PC-3 (cell line): ENCODE results near the gene FURIN. TPM values are rescaled to one million over a fixed set of nuclear protein-coding genes. Genes with fewer than 3 reads are reported as not detected.
A peak's percentile ranks its signal among the peaks of the same experiment; 100 is the strongest.
"Not testable (repeated sequence)": the region's sequence is repeated elsewhere in the genome, so short reads cannot be mapped to it uniquely, and the experiment has no call there.

Source experiments
- ATAC-seq: fragments of 200-7000 bp; cut with Tn5 transposase; 2 replicates; pipeline ENCODE4 v1.9.1; 2020; ENCODE audit warnings: mild to moderate bottlenecking, moderate library complexity
- BruUV-seq: library from RNA; stranded (reverse); fragments of 400-500 nt; replicated peaks from 2 replicates; lab custom pipeline; 2021; lab: Mats Ljungman, UMichigan
- CTCF ChIA-PET: fragments of 300-600 bp; sonication (Branson Sonifier 250); formaldehyde crosslinking; loops from one replicate; lab custom pipeline; 2022; ENCODE audit warnings: antibody characterized with exemption; lab: Charles Lee
- POLR2A ChIA-PET: fragments of 300-600 bp; sonication (Branson Sonifier 250); formaldehyde crosslinking; loops from one replicate; lab custom pipeline; 2022; ENCODE audit warnings: antibody characterized with exemption; ENCODE audit not compliant: unreplicated experiment; lab: Charles Lee
- DNase-seq: peaks from one replicate; pipeline ENCODE4 v3.0.0-alpha.2; 2015
- H2AFZ ChIP-seq: fragments of 300-600 bp; sonication (generic); 2 replicates; pipeline ENCODE4 v1.6.0; 2016; ENCODE audit warnings: antibody characterized with exemption, low read length
- H3F3A ChIP-seq: fragments of 300-600 bp; sonication (generic); one replicate; pipeline ENCODE4 v1.6.0; 2017; ENCODE audit warnings: antibody characterized with exemption, low read length, control low read depth, mild to moderate bottlenecking; ENCODE audit not compliant: unreplicated experiment
- H3K27ac ChIP-seq: fragments of 300-600 bp; sonication (generic); 2 replicates; pipeline ENCODE4 v1.5.1; 2016; ENCODE audit warnings: mild to moderate bottlenecking, low read length
- H3K27me3 ChIP-seq: fragments of 300-600 bp; sonication (generic); 2 replicates; pipeline ENCODE4 v1.6.1; 2016; ENCODE audit warnings: low read length, mixed read lengths
- H3K36me3 ChIP-seq: fragments of 300-600 bp; sonication (generic); 2 replicates; pipeline ENCODE4 v1.6.1; 2016; ENCODE audit warnings: low read depth, mixed run types, low read length, mixed read lengths
- H3K4me1 ChIP-seq: fragments of 300-600 bp; sonication (generic); 2 replicates; pipeline ENCODE4 v1.5.1; 2016; ENCODE audit warnings: low read length; ENCODE audit not compliant: insufficient read depth
- H3K4me2 ChIP-seq: fragments of 300-600 bp; sonication (generic); 2 replicates; pipeline ENCODE4 v1.6.0; 2016; ENCODE audit warnings: low read length
- H3K4me3 ChIP-seq: fragments of 300-600 bp; sonication (generic); 2 replicates; pipeline ENCODE4 v1.5.1; 2016; ENCODE audit warnings: mild to moderate bottlenecking, low read length, mixed read lengths
- H3K79me2 ChIP-seq: fragments of 300-600 bp; sonication (generic); 2 replicates; pipeline ENCODE4 v1.6.1; 2017; ENCODE audit warnings: low read length, mixed read lengths
- H3K9ac ChIP-seq: fragments of 300-600 bp; sonication (generic); 2 replicates; pipeline ENCODE4 v1.6.0; 2016; ENCODE audit warnings: mild to moderate bottlenecking, low read length
- H3K9me2 ChIP-seq: fragments of 300-600 bp; sonication (generic); replicated peaks from 2 replicates; pipeline ENCODE4 v1.6.1; 2016; ENCODE audit warnings: mixed run types, low read length, mixed read lengths
- H3K9me3 ChIP-seq: fragments of 300-600 bp; sonication (generic); 2 replicates; pipeline ENCODE4 v1.6.1; 2016; ENCODE audit warnings: low read length, mixed read lengths
- H4K20me1 ChIP-seq: fragments of 300-600 bp; sonication (generic); 2 replicates; pipeline ENCODE4 v1.6.1; 2016; ENCODE audit warnings: low read length, mixed read lengths
- CTCF ChIP-seq: fragments of 300-600 bp; sonication (generic); conservative IDR thresholded peaks from 2 replicates; pipeline ENCODE4 v1.5.1; 2017; ENCODE audit warnings: antibody characterized with exemption, low read depth, mild to moderate bottlenecking, low read length
- EZH2 ChIP-seq: fragments of 300-600 bp; sonication (generic); IDR thresholded peaks from one replicate; pipeline ENCODE4 v1.6.1; 2017; ENCODE audit warnings: antibody characterized with exemption, mild to moderate bottlenecking, low read length; ENCODE audit not compliant: unreplicated experiment
- EZH2phosphoT487 ChIP-seq: fragments of 300-600 bp; sonication (generic); IDR thresholded peaks from 2 replicates; pipeline ENCODE4 v1.6.1; 2018; ENCODE audit warnings: mild to moderate bottlenecking, antibody characterized with exemption, low read length, borderline replicate concordance
- intact Hi-C: fragments of 100-400 bp; cut with micrococcal nuclease; formaldehyde crosslinking; loops from 2 replicates; pipeline ENCODE4 v1.9.0; 2023
- total RNA-seq: library from RNA; depleted of rRNA; stranded (reverse); fragments of >200 nt; gene quantifications from 2 replicates; pipeline ENCODE4 v1.2.3, GENCODE V29; 2014

The FURIN gene
- total RNA-seq, 1 experiment from 2014 or later = 39.1 TPM

- CTCF ChIA-PET = no interaction called here
- no peak for ATAC-seq
- no TSS peak for BruUV-seq
Observed at GRCh38 chr15:90840954-90841353, 27.4 kb upstream of the FURIN start.

GRCh38 chr15:90844696-90845095, 23.7 kb upstream of the FURIN start:
- no peaks in the 10 kb centered on the region for H3K36me3 ChIP-seq
- peak overlapping the region; percentile 43; the same call in 1 of the 2 replicates for H3K4me2 ChIP-seq
- intact Hi-C loops = no loop called here
- H3F3A ChIP-seq = no peaks in the 10 kb centered on the region
- H3K27ac ChIP-seq = 0 out of 2 replicates have a peak overlapping the region, but pooled peaks have one; percentile 26
- H3K4me3 ChIP-seq = no peak overlapping the region
- DNase-seq (no peak), ATAC-seq (no peak)
- H2AFZ ChIP-seq = no peak overlapping the region
- BruUV-seq = no TSS peak
- no peaks in the 10 kb centered on the region for H3K9me3 ChIP-seq
- POLR2A ChIA-PET = no interaction called here
- H3K27me3 ChIP-seq = no peaks in the 10 kb centered on the region
- H3K79me2 ChIP-seq = no peaks in the 10 kb centered on the region
- peaks cover 11% of the 10 kb centered on the region for H3K4me1 ChIP-seq
- H4K20me1 ChIP-seq = no peaks in the 10 kb centered on the region
- CTCF ChIA-PET = no interaction called here
- no peak overlapping the region for H3K9ac ChIP-seq
- no peak for TF ChIP-seq EZH2phosphoT487
- TF ChIP-seq EZH2 = no peak
- H3K9me2 ChIP-seq = no peaks in the 10 kb centered on the region

More at GRCh38 chr15:90840954-90841353, 27.4 kb upstream of the FURIN start:
- H4K20me1 ChIP-seq = no peaks in the 10 kb centered on the region
- TF ChIP-seq CTCF (no peak), EZH2 (no peak), EZH2phosphoT487 (no peak)
- no peak overlapping the region for H2AFZ ChIP-seq
- no peak overlapping the region for H3K4me2 ChIP-seq
- H3K9me3 ChIP-seq = no peaks in the 10 kb centered on the region
- POLR2A ChIA-PET = no interaction called here
- H3K4me3 ChIP-seq = no peak overlapping the region
- no peak for DNase-seq
- H3F3A ChIP-seq = no peaks in the 10 kb centered on the region
- H3K27me3 ChIP-seq = no peaks in the 10 kb centered on the region
- H3K27ac ChIP-seq = no peak overlapping the region
- intact Hi-C loops = no loop called here
- H3K9me2 ChIP-seq = no peaks in the 10 kb centered on the region
- no peaks in the 10 kb centered on the region for H3K79me2 ChIP-seq
- H3K9ac ChIP-seq = no peak overlapping the region
- H3K4me1 ChIP-seq = peaks cover 11% of the 10 kb centered on the region
- H3K36me3 ChIP-seq = no peaks in the 10 kb centered on the region

GRCh38 chr15:90845201-90845949, 23.0 kb upstream of the FURIN start:
- Histone ChIP-seq H3K4me1 (peaks cover 11% of the 10 kb centered on the region), H3K27ac (peak overlapping the region; percentile 26), H3K9me2 (no peaks in the 10 kb centered on the region), H3K27me3 (no peaks in the 10 kb centered on the region), H3K9me3 (no peaks in the 10 kb centered on the region), H3F3A (no peaks in the 10 kb centered on the region), H3K4me3 (no peak overlapping the region), H3K4me2 (peak overlapping the region; percentile 43), H3K9ac (no peak overlapping the region), H3K79me2 (no peaks in the 10 kb centered on the region), H3K36me3 (no peaks in the 10 kb centered on the region), H2AFZ (0 out of 2 replicates have a peak overlapping the region, but pooled peaks have one; percentile 9), H4K20me1 (no peaks in the 10 kb centered on the region)
- ChIA-PET POLR2A (no interaction called here), CTCF (no interaction called here)
- intact Hi-C loops = no loop called here
- ATAC-seq (peak; percentile 97), DNase-seq (peak; percentile 86)
- TF ChIP-seq EZH2phosphoT487 (no peak), CTCF (no peak)
- no TSS peak for BruUV-seq

GRCh38 chr15:90849424-90849823, 19.0 kb upstream of the FURIN start:
- H3F3A ChIP-seq, BruUV-seq, H3K9ac ChIP-seq, CTCF ChIA-PET, H3K9me2 ChIP-seq, H3K9me3 ChIP-seq, H3K79me2 ChIP-seq, H3K27ac ChIP-seq, H3K27me3 ChIP-seq, POLR2A ChIA-PET, H2AFZ ChIP-seq, ATAC-seq, H3K4me2 ChIP-seq, H4K20me1 ChIP-seq, H3K36me3 ChIP-seq, DNase-seq, H3K4me3 ChIP-seq, intact Hi-C loops: not testable (repeated sequence)
- peaks cover 28% of the 10 kb centered on the region for H3K4me1 ChIP-seq
